HFF-Myc (cell line): Measurements from ENCODE around the gene ARMH4.

Experiments
- DNase-seq: peaks from one replicate; pipeline ENCODE4 v3.0.0-alpha.2; 2011; ENCODE audit warnings: low read depth; ENCODE audit errors: extremely low read depth
- H3K4me3 ChIP-seq: replicated peaks from 2 replicates; pipeline ENCODE4 v1.5.1; 2011; ENCODE audit warnings: low read depth, mild to moderate bottlenecking, control low read depth, low read length
- TF ChIP-seq, protein P1 (sequence below): IDR thresholded peaks from 2 replicates; pipeline ENCODE4 v1.5.1; 2012; ENCODE audit warnings: mild to moderate bottlenecking, low read depth, low read length, control low read depth; ENCODE audit errors: missing control alignments

Gene ARMH4

DNA sequence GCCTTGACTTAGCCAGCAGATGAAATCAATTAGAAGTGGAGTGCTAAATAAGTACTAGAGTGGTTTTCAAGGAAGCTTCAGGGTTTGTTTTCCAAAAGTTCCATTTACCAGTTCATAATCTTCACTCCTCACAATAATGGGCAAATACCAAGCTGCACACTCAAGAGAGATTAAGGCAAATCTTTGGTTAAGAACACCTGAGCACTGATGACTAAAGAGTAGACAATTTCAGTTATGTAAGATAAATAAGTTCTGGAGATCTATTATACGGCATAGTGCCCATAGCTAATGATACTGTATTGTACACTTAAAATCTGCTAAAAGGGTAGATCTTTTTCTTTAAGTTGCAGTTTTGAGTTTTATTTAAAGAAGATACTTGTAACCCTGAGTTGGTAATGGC, 125.0 kb downstream of the ARMH4 start:
- H3K4me3 ChIP-seq: no peak overlapping the region
- DNase-seq: no peak
- TF ChIP-seq, protein P1, sequence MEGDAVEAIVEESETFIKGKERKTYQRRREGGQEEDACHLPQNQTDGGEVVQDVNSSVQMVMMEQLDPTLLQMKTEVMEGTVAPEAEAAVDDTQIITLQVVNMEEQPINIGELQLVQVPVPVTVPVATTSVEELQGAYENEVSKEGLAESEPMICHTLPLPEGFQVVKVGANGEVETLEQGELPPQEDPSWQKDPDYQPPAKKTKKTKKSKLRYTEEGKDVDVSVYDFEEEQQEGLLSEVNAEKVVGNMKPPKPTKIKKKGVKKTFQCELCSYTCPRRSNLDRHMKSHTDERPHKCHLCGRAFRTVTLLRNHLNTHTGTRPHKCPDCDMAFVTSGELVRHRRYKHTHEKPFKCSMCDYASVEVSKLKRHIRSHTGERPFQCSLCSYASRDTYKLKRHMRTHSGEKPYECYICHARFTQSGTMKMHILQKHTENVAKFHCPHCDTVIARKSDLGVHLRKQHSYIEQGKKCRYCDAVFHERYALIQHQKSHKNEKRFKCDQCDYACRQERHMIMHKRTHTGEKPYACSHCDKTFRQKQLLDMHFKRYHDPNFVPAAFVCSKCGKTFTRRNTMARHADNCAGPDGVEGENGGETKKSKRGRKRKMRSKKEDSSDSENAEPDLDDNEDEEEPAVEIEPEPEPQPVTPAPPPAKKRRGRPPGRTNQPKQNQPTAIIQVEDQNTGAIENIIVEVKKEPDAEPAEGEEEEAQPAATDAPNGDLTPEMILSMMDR: no peak

DNA sequence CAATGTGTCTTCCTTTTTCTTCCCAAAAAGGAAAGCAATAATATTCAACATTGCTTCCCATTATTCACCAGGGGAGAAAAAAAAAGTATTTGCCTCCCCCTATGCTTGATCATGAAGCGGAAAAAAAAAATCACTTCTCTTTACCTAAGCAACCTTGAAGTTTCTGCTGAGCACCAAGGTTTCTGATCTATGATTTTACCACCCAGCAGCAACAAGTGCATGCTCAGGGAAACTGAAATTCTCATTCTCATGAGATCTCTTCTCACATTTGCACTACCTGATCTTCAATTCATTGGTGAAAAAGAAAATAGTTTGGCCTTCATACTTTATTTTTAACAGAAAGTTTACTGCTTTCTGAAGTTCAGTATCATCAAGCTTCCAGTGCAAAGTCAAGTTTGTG, 125.8 kb downstream of the ARMH4 start:
- no peak overlapping the region for H3K4me3 ChIP-seq
- TF ChIP-seq, protein P1: no peak
- DNase-seq: no peak

DNA sequence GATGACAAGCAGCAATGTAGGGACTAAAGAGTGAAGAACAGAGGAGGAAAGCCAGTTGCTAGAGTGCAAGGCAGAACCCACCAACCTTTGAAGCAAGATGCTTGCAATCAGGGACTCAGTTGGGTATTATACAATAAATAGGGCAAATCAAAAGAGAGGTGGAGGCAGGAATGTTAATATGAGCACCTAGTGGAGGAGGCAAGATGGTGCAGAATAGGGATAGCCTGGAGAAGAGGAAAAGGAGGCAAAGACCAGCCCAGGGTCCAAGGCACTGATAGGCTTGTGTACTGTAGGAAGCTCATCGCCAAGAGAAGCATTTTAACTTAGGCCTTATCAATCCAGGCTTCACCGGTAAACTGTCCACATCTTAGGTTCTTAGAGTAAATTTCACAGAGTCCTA, 137.2 kb downstream of the ARMH4 start:
- no peak for DNase-seq
- no peak overlapping the region for H3K4me3 ChIP-seq
- TF ChIP-seq, protein P1: no peak

DNA sequence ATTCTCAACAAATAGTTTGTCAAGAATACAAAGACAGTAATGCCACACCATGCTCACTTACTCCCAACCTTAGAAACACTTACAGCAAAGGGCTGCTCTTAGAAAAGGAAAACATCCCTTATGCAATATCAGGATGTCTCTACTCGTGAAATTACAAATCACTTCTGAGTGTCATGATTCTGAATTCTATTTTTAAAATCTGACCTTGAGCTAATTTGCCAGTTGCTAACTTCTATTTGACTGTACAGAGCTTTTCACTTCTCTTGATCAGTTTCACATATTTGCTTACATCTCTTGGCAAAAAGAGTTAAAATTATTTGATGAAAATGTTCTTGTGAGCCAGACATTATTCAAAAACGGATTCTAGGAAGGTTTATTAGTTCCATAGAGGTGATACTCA, 149.4 kb downstream of the ARMH4 start:
- H3K4me3 ChIP-seq: no peak overlapping the region

DNA sequence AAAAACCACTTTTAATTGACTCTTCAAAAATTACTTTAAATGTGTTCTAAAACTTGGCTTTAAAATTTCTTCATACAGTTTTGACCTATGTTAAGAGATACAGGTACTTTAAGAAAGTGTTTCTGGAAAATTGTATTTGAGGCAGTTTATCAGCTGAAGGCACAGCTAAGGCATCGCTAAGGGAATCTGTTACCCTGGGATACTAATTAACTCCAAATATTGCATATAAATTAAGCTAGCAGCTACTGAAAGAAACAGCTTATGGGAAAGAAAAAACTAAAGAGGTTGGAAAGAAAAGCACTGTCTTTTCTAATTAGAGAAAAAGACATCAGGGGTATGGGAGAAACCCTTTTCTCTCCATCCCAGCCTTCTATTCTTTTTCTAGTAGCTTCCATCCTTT, 152.0 kb downstream of the ARMH4 start:
- no peak for DNase-seq
- no peak overlapping the region for H3K4me3 ChIP-seq
- TF ChIP-seq, protein P1: no peak

More for the DNA sequence above, 149.4 kb downstream of the ARMH4 start:
- DNase-seq: no peak
- TF ChIP-seq, protein P1: no peak

DNA sequence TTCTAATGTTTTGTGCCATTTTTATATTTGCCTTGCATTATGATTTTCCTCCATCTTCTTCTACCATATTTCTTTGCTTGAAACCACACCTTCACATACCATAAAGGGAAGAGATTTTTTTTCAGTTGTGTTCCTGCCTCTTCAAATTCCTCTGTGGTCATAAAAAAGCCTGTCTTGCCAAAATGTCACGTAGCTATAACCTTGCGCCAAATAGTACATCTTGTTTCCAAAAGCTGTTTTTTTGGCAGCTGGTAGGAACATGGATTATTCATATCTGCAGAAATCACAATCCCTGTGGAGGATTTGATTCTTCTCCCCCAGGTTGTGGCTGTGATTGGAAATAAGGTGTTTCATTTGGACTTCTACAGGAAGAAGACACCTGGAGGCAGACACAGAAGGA, 152.5 kb downstream of the ARMH4 start:
- TF ChIP-seq, protein P1: no peak
- no peak for DNase-seq
- no peak overlapping the region for H3K4me3 ChIP-seq

DNA sequence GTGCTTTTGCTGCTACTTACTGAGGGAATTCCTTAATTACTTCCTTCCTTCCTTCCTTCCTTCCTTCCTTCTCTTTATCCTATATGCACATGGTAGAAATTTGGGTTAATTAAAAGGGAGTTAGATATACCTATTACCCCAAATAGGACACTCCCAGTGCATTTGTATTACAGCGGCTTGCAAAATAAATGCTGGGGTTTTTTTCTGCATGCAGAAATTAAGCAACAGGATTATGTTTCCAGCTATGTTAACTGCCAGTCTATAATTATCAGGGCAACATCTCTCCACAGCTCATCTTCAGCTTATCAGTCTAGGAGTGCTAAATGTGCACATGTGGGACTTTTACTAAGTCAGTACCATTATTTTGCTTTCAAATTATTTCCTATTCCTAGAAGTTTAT, 153.2 kb downstream of the ARMH4 start:
- TF ChIP-seq, protein P1: no peak
- no peak overlapping the region for H3K4me3 ChIP-seq
- no peak for DNase-seq
